Fibroblast of skin of back (primary cell): ENCODE measurements around the gene SPRED3.

Experiments
- DNase-seq: peaks from one replicate; pipeline ENCODE4 v3.0.0-alpha.2; 2013

Gene SPRED3

DNA sequence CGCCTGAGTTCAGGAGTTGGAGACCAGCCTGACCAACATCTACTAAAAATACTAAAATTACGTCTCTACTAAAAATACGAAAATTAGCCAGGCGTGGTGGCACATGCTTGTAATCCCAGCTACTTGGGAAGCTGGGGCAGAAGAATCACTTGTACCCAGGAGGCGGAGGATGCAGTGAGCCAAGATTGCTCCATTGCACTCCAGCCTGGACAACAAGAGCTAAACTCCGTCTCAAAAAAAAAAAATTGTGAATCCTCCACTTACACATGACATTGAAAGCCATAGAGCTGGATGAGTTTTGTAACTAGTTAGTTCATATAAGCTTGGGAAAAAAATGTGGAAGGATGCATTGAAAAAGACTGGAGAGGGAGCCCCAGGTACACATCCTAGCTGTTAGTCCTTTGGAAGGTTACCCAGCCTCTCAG, 14.6 kb upstream of the SPRED3 start:
- DNase-seq, result no peak

GRCh38 chr19:38374332-38375097, 14.0 kb upstream of the SPRED3 start, which contains the start of gene PSMD8:
Gene PSMD8 (plus strand): TSS chr19:38374571. CDS start chr19:38374602, 31 bp downstream.
- peak; percentile 98 for DNase-seq

DNA sequence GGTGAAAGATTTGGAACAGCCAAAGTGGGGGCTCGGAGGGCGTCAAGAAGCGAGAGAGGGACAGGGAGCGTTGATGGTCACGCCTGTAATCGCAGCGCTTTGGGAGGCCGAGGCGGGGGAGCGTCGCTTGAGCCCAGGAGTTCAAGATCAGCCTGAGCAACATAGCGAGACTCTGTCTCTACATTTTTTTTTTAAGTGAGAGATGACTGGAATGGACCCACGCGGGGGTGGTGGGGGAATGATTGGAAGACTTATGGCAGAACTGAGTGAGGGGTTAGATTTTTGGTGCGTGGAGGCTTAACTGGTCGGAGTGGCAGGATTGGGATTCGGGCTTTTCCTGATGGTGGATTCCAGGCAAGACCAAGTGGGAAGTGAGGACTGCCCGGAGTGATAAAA, 13.4 kb upstream of the SPRED3 start:
- no peak for DNase-seq

- DNase-seq, result peak; percentile 36
These were observed 12.7 kb upstream of the SPRED3 start for GRCh38 chr19:38375748-38376147.

DNA sequence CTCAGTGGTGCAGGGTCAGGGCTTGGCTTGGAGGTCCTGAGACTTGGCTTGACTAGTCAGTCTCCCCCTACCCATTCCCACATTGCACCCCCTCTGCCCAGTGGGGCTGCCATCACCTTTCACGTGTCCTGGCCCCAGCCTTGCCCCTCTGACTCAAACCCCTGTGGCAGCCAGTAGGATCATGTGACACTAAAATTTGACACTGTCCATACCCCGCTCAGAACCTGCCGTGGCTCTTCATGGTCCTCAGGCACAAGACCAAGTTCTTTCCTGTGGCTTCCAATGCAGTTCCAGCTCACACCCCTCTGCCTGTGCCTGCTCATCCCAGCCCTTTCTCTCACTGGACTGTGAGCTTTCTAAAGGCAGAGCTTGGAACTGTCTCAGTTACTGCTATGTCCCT, 11.9 kb upstream of the SPRED3 start:
- DNase-seq, result no peak

GRCh38 chr19:38377052-38377451, 11.4 kb upstream of the SPRED3 start:
- DNase-seq, result no peak

DNA sequence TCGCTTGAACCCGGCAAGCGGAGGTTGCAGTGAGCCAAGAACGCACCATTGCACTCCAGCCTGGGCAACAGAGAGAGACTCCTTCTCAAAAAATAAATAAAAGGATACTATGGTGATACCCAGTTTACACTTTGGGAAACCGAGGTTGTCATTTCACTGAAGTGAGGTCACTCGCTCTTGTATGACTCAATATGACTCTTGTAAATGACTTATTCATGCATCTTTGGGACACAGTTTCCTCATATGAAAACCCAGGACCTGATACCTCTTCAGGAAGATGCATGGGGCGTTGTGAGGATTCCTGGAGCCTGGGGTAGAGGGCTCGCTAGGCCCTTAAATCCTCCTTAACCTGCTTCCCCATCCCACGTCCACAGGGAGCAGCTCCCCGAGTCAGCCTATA, 9.6 kb upstream of the SPRED3 start:
- no peak for DNase-seq

GRCh38 chr19:38381138-38381537, 7.4 kb upstream of the SPRED3 start:
- DNase-seq, result no peak

DNA sequence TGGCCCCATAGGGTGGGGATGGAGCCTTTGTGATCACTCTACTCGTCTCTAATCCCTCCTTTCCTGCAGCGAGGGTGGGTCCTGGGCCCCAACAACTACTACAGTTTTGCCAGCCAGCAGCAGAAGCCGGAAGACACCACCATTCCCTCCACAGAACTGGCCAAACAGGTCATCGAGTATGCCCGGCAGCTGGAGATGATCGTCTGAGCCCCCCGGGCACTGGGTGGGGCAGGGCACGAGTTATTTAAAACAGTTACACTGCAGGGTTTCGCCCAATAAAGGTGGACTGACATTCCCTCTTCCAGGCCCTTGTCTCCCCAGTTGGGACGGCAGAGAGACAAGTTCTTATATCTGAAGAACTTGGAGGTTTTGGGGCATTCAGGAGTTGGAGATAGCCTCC, 5.3 kb upstream of the SPRED3 start:
- DNase-seq, result no peak

GRCh38 chr19:38383743-38384142, 4.8 kb upstream of the SPRED3 start:
- DNase-seq, result no peak

GRCh38 chr19:38384209-38385027, 4.1 kb upstream of the SPRED3 start:
- DNase-seq, result peak; percentile 39

GRCh38 chr19:38385057-38385803, 3.3 kb upstream of the SPRED3 start:
- DNase-seq, result no peak

- DNase-seq, result no peak
These were observed 2.7 kb upstream of the SPRED3 start for GRCh38 chr19:38385804-38386257.

- no peak for DNase-seq
These were observed 2.1 kb upstream of the SPRED3 start for GRCh38 chr19:38386300-38386970.

- no peak for DNase-seq
These were observed 1.4 kb upstream of the SPRED3 start for GRCh38 chr19:38386971-38387549.

DNA sequence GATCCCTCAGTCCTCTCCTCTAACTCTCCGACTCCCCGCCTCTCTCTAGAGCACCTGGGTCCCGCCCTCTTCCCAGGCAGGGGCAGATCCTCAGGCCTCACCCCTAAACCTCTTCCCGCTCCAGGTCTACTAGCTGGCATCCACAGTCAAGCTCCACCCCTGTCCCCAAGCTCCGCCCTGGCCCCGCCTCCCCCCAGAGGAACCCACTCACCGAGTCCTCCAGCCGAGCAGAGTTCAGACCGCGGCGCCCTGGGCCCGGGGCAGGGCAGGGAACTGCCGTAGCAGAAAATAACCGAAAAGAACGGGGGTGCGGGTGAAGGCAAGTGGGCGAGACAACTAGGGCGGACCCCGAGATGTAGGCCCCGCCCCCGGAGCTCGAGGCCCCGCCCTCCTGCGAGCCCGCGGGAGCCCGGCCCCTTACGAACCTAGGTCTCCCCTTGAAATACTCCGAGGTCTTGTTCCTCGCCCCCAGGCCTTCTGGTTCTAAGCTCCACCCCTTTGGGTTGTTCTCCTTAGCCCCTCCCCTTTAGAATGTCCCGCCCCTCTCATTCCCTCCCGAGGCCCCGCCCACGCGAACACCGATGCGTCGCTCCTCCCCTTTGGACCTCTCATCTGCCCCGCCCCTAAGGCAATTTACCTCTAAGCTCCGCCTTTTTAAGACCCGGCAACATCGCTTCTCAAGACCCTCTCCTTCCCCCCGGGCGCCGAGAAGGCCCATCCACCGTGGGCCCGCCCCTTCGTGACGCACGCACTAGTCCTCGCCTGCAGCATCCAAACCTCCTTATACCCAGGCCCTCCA, 748 bp upstream of the SPRED3 start, which contains the start of gene GGN:
TSS of gene GGN (minus strand) at position 485 of the 799 bp plus-strand sequence. CDS start 773 bp downstream, outside the sequence.
- peak; percentile 91 for DNase-seq

DNA sequence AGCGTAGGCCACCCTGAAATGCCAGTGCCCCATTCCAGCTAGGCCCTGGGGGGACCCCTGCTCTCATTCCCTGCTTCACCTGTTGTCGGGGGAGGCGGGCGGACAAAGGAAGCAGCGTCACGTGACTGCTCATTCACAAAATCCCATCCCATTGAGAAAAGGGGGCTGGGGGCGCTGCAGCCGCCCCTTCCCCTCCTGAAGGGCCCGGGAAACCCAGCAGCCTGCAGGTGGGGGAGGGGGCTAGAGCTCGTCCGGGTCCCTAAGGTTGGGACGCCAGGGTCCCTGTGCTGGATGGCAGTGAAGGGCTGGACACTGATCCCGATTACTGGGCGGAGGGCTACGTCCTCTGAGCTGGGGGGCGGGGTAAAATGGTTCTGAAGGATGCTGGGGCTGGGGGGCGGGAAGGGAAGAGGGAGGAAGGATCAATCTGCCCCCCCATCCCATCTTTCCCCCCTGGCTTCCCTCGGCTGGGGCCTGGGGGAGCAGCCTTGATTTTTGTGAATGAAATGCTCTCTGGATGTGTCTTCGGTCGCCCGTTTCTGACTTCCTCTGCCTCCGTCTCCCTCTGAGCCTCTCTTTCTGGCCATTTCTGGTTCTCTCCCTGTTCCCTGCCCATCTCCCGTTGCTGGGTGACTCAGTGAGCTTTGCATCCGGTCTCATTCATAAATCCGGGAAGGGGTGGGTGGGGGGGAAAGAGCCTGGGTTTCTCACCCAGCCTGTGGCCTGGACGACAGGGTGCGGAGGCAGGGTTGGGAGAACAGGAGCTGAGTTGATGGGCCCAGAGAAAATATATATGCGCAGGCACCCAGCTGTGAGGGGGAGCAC, 816 bp downstream of the SPRED3 start:
- peak; percentile 91 for DNase-seq

DNA sequence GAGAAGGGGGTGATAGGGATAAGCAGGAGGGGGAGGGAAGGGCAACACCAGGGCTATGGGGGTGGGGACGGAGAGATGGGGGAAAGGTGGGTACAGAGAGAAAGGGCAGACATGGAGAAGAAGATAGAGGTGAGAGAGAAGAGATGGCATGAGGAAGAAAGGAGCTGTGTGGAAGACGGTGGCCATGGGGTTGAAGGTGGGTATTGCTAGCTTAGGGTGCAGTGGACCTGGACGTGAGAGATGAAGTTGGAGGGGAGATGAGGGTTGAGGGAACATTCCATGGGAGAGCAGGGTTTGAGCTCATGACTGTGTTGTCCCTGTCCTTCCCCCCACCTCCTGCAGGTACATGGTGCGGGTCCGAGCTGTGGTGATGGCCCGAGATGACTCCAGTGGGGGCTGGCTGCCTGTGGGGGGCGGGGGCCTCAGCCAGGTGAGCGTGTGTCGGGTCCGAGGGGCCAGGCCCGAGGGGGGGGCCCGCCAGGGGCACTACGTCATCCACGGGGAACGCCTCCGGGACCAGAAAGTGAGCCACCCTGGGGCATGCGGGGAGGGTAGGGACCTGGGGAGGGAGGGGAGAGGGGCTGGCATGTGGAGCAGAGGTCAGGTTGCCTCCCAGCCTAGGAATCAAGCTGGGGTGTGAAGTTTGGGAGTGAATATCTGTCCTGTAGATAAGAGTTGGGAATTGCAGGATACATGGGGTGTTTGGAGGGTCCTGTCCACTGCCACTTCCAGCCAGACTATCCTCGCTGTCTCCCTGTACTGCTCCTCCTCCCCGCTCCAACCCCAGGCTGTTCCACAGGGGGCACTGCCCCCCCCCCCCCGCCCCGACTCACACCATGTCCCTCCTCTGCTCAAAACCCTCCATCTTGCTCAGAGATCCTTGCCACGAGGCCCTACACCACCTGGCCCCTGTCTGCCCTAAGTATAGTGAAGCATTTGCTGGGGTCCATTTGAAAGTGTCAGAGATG, 1.7 kb downstream of the SPRED3 start:
- DNase-seq, result no peak
